K562 (cell line): Measurements from ENCODE around the gene CMTM8.

Source experiments
- BDP1 ChIP-seq: IDR thresholded peaks from 3 replicates; pipeline ENCODE4 v1.6.1; 2011; ENCODE audit not compliant: insufficient read length, insufficient read depth
- FOS ChIP-seq: IDR thresholded peaks from 3 replicates; pipeline ENCODE4 v1.6.1; 2011; ENCODE audit not compliant: insufficient read length; ENCODE audit errors: extremely low read depth

GRCh38 chr3:32384938-32385337 lies 146.5 kb downstream of the CMTM8 start:
- no peak for TF ChIP-seq BDP1
- TF ChIP-seq FOS = no peak
